SK-N-MC (cell line): ENCODE data around the gene ZNF512.
"Not testable (repeated sequence)": the region's sequence is repeated elsewhere in the genome, so short reads cannot be mapped to it uniquely, and the experiment has no call there.

Experiments used
- EZH2 ChIP-seq: fragments of 200-600 bp; sonication (generic); IDR thresholded peaks from one replicate; pipeline ENCODE4 v1.6.1; 2017; ENCODE audit warnings: antibody characterized with exemption
- POLR2AphosphoS5 ChIP-seq: IDR thresholded peaks from 2 replicates; pipeline ENCODE4 v1.6.1; 2012; ENCODE audit warnings: mild to moderate bottlenecking, low read depth, low read length, borderline replicate concordance

DNA sequence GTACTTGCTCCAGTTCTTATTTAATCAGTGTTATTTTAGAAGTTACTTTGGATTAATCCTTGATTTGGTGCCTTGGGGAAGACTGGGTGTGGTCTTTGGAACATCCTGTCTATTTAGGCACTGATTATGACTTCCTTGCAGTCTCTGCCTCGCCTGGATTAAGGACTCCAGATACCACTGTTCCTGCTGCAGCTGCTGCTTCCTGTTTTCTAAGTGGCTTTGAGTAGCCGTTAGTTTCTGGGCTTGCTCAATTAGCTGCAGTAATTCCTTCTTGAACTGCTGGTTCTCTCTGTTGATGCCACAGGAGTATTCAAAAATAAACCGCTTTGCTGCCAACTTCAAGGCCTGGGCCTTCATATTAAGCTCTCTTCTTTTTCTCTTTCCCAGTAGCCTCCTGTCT lies 44.1 kb downstream of the ZNF512 start:
- TF ChIP-seq POLR2AphosphoS5, EZH2: not testable (repeated sequence)
